Thyroid gland (tissue), 4 donors: ENCODE results near the gene DPH7. TPM values are rescaled to one million over a fixed set of nuclear protein-coding genes. Genes with fewer than 3 reads are reported as not detected.

Source experiments
- DNase-seq, 2 donors: peaks; one replicate each; pipeline ENCODE4 v3.0.0-alpha.2; 2019
- H3K27ac ChIP-seq, 3 donors: fragments of 200-600 bp; sonication (generic); 1 replicate in 2 of 3; 2 replicates in 1 of 3; pipeline ENCODE4 v1.5.1; 2016 to 2019; ENCODE audit warnings: mild to moderate bottlenecking in 1 of 3, moderate library complexity in 1 of 3
- H3K27me3 ChIP-seq: fragments of 200-600 bp; sonication (generic); one replicate; pipeline ENCODE4 v1.5.1; 2019
- H3K36me3 ChIP-seq, 2 donors: fragments of 200-600 bp; sonication (generic); one replicate each; pipeline ENCODE4 v1.5.1; 2016 to 2019
- H3K4me1 ChIP-seq, 2 donors: fragments of 200-600 bp; sonication (generic); one replicate each; pipeline ENCODE4 v1.5.1; 2017 to 2019
- H3K4me3 ChIP-seq, 3 donors: fragments of 200-600 bp; sonication (generic); replicated peaks in 1 of 3; 1 replicate in 2 of 3; 2 replicates in 1 of 3; pipeline ENCODE4 v1.5.1; 2016; ENCODE audit warnings: mild to moderate bottlenecking in 1 of 3
- H3K9me3 ChIP-seq: fragments of 200-600 bp; sonication (generic); one replicate; pipeline ENCODE4 v1.5.1; 2017
- POLR2A ChIP-seq, 2 donors: fragments of 450-650 bp; IDR thresholded peaks; one replicate each; pipeline ENCODE4 v1.6.1; 2017; ENCODE audit warnings: antibody characterized with exemption in 2 of 2, mild to moderate bottlenecking in 2 of 2, moderate library complexity in 1 of 2
- WGBS, 2 donors: methylation state at CpG; one replicate each; pipeline ENCODE4 v1.1.5; 2017; 5-methylcytosine and 5-hydroxymethylcytosine counted together
- intact Hi-C: fragments of 100-400 bp; cut with DNase I; formaldehyde crosslinking; loops from one replicate; pipeline ENCODE4 v1.15.1; 2023
- total RNA-seq, 4 donors: library from RNA; depleted of rRNA; stranded (reverse); fragments of >200 nt; gene quantifications; one replicate each; pipeline ENCODE4 v1.2.3, GENCODE V29; 2016
- TF ChIP-seq, protein P1 (sequence below), 6 experiments: fragments of 200-600 bp in 3 of 6; fragments of 450-650 bp in 3 of 6; sonication (generic) in 3 of 6; IDR thresholded peaks; one replicate each; pipeline ENCODE4 v1.5.1; 2016 to 2019; ENCODE audit warnings: antibody characterized with exemption in 6 of 6, mild to moderate bottlenecking in 2 of 6, inconsistent platforms in 1 of 6, moderate library complexity in 1 of 6

The DPH7 gene
- total RNA-seq, 4 donors from 2014 or later = 20.8 to 47.4 (median 34.1) TPM

DNA sequence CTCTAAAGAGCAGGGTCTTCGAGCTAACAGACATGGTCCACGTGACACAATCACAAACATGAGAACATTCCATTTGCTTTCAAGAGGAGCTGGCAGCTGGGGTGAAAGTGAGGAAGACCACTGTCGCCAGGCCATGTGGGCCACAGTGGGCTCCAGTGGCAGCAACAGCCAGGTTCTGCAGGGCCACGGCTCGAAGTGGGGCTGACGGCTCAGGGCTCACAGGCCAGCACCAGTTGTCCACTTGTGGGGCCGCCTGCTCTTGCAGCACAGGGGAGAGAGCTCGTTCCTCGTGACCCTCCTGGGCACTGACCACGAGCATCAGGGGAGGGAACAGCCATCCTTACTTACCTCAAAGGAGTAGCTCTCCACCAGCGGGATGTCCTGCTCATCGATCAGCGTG lies 9.6 kb upstream of the DPH7 start:
- intact Hi-C loops = no loop called here
- no peak for DNase-seq
- H3K27me3 ChIP-seq = no peaks in the 10 kb centered on the region
- TF ChIP-seq, protein P1, sequence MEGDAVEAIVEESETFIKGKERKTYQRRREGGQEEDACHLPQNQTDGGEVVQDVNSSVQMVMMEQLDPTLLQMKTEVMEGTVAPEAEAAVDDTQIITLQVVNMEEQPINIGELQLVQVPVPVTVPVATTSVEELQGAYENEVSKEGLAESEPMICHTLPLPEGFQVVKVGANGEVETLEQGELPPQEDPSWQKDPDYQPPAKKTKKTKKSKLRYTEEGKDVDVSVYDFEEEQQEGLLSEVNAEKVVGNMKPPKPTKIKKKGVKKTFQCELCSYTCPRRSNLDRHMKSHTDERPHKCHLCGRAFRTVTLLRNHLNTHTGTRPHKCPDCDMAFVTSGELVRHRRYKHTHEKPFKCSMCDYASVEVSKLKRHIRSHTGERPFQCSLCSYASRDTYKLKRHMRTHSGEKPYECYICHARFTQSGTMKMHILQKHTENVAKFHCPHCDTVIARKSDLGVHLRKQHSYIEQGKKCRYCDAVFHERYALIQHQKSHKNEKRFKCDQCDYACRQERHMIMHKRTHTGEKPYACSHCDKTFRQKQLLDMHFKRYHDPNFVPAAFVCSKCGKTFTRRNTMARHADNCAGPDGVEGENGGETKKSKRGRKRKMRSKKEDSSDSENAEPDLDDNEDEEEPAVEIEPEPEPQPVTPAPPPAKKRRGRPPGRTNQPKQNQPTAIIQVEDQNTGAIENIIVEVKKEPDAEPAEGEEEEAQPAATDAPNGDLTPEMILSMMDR (IDR thresholded peaks at IDR 0.05) = no peak
- no peak for TF ChIP-seq POLR2A (IDR thresholded peaks at IDR 0.05)
- H3K36me3 ChIP-seq = peaks cover 7 to 8% of the 10 kb centered on the region in 2 donors
- no peaks in the 10 kb centered on the region for H3K9me3 ChIP-seq
- H3K4me3 ChIP-seq = no peak overlapping the region
- no peak overlapping the region for H3K27ac ChIP-seq
- H3K4me1 ChIP-seq = peaks cover 10 to 26% of the 10 kb centered on the region in 2 donors
- WGBS, 2 donors = 85 to 91% methylated on average over 10 to 12 of the region's 13 CpGs

DNA sequence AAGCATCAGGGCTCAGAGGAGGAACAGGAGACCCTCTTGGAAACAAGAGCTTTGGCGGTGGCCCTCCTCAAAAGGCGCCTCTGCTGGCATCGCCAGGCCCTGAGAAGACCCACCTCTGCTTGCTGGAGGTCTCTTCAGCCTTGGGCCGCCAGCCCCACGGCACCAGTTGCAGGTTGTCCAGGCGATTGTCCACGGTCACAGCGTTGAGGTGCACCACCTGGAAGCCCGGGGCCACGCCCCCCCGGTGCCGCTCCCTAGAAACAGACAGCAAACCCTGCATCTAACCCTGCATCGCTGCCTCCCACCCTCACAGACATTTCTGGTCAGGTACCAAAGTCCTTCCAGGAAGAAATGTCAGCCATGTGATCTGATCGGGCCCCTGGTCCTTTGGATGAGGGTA lies 8.1 kb upstream of the DPH7 start:
- 96% methylated on average over 3 to 14 of the region's 14 CpGs for whole genome bisulfite sequencing, 2 donors
- Histone ChIP-seq H3K4me1 (peaks cover 10 to 16% of the 10 kb centered on the region in 2 donors), H3K9me3 (no peaks in the 10 kb centered on the region), H3K36me3 (peaks cover 7 to 8% of the 10 kb centered on the region in 2 donors), H3K4me3 (no peak overlapping the region), H3K27me3 (no peaks in the 10 kb centered on the region), H3K27ac (no peak overlapping the region)
- TF ChIP-seq, protein P1 (IDR thresholded peaks at IDR 0.05) = no peak
- no peak for TF ChIP-seq POLR2A (IDR thresholded peaks at IDR 0.05)
- intact Hi-C loops = no loop called here
- DNase-seq = no peak

DNA sequence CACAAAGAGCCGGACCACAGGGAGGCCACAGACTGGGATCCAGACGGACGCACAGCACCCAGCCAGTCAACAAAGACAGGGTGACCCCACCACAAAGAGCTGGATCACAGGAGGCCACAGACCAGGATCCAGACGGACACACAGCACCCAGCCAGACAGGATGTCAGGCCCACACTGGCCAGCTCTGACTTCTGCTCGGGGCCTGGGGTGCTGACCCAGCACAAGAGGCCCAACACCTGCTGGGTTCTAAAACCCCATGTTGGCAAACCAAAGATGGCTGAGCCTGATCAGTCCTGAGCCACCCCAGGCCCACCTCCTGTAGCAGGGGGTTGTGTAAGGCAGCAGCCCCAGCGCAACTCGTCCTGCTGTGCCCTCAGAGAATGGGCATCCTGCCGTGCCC lies 5.2 kb upstream of the DPH7 start:
- no peak for DNase-seq
- 73 to 84% methylated on average over 5 to 8 of the region's 8 CpGs for WGBS, 2 donors
- Histone ChIP-seq H3K9me3 (no peaks in the 10 kb centered on the region), H3K36me3 (peaks cover 7 to 8% of the 10 kb centered on the region in 2 donors), H3K4me3 (no peak overlapping the region), H3K27ac (no peak overlapping the region), H3K27me3 (no peaks in the 10 kb centered on the region), H3K4me1 (peaks cover 4 to 8% of the 10 kb centered on the region in 2 donors)
- TF ChIP-seq, protein P1 (IDR thresholded peaks at IDR 0.05) = no peak
- TF ChIP-seq POLR2A (IDR thresholded peaks at IDR 0.05) = no peak
- intact Hi-C loops = no loop called here

DNA sequence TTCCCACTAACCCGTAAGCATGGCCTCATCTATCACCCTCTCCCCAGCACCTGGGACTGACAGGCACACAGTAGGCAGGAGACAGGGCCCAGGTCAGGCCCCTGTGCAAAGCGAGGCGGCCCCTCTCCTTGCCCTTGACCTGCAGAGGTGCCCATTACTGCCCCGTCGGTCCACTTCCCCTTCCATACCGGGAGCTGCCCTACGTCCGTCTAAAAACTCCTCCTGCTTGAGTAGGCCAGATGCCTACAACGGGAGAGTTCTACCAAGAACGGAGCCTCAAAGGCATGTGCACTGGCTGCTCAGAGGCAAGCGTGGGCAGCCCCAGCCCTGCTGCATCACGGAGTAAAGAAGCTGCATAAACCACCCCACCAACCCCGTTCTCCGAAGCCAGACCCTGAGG lies 4.6 kb upstream of the DPH7 start:
- Histone ChIP-seq H3K27ac (no peak overlapping the region), H3K27me3 (no peaks in the 10 kb centered on the region), H3K4me3 (no peak overlapping the region), H3K4me1 (peaks cover 5% of the 10 kb centered on the region in 2 donors), H3K36me3 (peaks cover 7 to 8% of the 10 kb centered on the region in 2 donors), H3K9me3 (no peaks in the 10 kb centered on the region)
- intact Hi-C loops = no loop called here
- DNase-seq = no peak
- WGBS, 2 donors = 87 to 91% methylated on average over 11 to 14 of the region's 14 CpGs
- TF ChIP-seq, protein P1 (IDR thresholded peaks at IDR 0.05) = no peak

DNA sequence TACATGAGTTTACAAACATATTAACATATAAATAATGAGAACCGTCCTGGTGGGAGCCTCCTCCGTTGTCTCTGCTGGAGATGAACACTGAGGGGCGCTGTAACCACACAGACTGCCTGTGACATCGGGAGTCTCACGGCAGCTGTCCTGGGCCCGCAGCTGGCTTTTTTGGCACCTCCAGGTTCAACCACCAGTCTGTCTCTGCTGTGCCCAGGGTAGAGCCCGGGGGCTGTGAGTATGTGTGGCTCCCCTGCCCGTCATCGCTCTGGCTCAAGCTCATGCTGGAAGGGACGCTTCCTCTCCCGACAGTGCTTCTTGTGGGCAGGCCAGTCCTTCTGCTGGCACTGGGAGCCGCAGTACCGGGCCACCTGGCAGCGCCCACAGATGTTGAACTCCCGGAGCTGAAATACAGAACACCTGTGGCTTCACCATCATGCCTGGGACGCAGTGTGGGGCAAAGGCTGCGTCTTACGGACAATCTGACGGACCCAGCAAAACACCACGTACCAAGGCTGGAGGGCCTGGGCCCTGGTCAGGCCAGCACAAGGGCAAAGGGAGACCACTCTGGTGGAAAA lies 3.6 kb upstream of the DPH7 start:
- DNase-seq = peak in 1 of 2 donors; percentile 15
- Histone ChIP-seq H3K36me3 (peaks cover 4 to 8% of the 10 kb centered on the region in 2 donors), H3K4me1 (peaks cover 12 to 13% of the 10 kb centered on the region in 2 donors), H3K27me3 (no peaks in the 10 kb centered on the region), H3K4me3 (no peak overlapping the region), H3K9me3 (no peaks in the 10 kb centered on the region), H3K27ac (no peak overlapping the region)
- intact Hi-C loops = no loop called here
- TF ChIP-seq, protein P1 (IDR thresholded peaks at IDR 0.05) = no peak
- TF ChIP-seq POLR2A (IDR thresholded peaks at IDR 0.05) = no peak
- 86 to 88% methylated on average over 13 to 16 of the region's 20 CpGs for WGBS, 2 donors
